ENCODE data around the gene LHFPL3.

DNA sequence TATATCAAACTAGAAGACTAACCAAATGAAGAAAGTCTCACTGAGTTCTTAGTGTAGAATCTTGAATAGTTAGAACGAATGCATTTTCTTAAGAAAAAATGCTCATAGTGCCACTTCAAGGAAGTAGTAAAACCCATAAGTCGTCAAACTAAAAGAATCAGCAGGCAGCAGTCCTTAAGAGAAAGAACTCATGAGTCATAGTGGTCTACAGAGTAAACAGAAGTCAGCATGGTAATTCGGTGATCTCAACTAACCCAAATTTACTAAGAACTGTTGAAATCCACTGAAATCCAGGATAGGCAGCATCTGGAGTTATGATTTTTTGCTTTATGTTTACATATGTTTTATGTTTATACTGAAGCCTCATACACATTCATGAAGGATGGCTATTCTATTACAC, 256.2 kb downstream of the LHFPL3 start:
- TF ChIP-seq, protein P1, sequence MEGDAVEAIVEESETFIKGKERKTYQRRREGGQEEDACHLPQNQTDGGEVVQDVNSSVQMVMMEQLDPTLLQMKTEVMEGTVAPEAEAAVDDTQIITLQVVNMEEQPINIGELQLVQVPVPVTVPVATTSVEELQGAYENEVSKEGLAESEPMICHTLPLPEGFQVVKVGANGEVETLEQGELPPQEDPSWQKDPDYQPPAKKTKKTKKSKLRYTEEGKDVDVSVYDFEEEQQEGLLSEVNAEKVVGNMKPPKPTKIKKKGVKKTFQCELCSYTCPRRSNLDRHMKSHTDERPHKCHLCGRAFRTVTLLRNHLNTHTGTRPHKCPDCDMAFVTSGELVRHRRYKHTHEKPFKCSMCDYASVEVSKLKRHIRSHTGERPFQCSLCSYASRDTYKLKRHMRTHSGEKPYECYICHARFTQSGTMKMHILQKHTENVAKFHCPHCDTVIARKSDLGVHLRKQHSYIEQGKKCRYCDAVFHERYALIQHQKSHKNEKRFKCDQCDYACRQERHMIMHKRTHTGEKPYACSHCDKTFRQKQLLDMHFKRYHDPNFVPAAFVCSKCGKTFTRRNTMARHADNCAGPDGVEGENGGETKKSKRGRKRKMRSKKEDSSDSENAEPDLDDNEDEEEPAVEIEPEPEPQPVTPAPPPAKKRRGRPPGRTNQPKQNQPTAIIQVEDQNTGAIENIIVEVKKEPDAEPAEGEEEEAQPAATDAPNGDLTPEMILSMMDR (IDR thresholded peaks at IDR 0.05; ENCODE audit: low read depth, low read length), result no peak
- no peak for TF ChIP-seq POLR2A (IDR thresholded peaks at IDR 0.05; ENCODE audit: extremely low read depth, insufficient read length)
